GM12878 (cell line): ENCODE results near the gene SERINC5. TPM values are rescaled to one million over a fixed set of nuclear protein-coding genes. Genes with fewer than 3 reads are reported as not detected.

Experiments used
- ATAC-seq: fragments of 200-7000 bp; cut with Tn5 transposase; 3 replicates; pipeline ENCODE4 v1.9.1; 2020; ENCODE audit warnings: mild to moderate bottlenecking, moderate library complexity
- BruUV-seq: library from RNA; stranded (reverse); fragments of 400-500 nt; replicated peaks from 2 replicates; lab custom pipeline; 2021; lab: Mats Ljungman, UMichigan
- CTCF ChIA-PET: fragments of 300-600 bp; sonication (Branson Sonifier 250); formaldehyde crosslinking; extraction: SDS; loops from one replicate; lab custom pipeline; 2021; ENCODE audit warnings: inconsistent platforms; lab: Yijun Ruan, JAX
- POLR2A ChIA-PET: fragments of 350-600 bp; formaldehyde crosslinking; extraction: SDS; loops from one replicate; lab custom pipeline; 2021; ENCODE audit warnings: inconsistent platforms; lab: Charles Lee
- RAD21 ChIA-PET: fragments of 300-600 bp; sonication (Branson Sonifier 250); formaldehyde crosslinking; loops from one replicate; lab custom pipeline; 2023; ENCODE audit warnings: antibody characterized with exemption; ENCODE audit not compliant: unreplicated experiment; lab: Charles Lee
- SMC1A ChIA-PET: fragments of 300-600 bp; sonication (Branson Sonifier 250); formaldehyde crosslinking; loops from one replicate; lab custom pipeline; 2023; ENCODE audit not compliant: unreplicated experiment, uncharacterized antibody; lab: Charles Lee
- DNase-seq: peaks from one replicate; pipeline ENCODE4 v3.0.0-alpha.2; 2011; ENCODE audit warnings: low read depth, low spot score
- FAIRE-seq: peaks from 3 replicates; lab custom pipeline; 2011; peaks lifted over from hg19 to GRCh38; lab: Jason Lieb, UNC
- H2AFZ ChIP-seq: 2 replicates; pipeline ENCODE4 v1.6.0; 2011; ENCODE audit warnings: low read depth, low read length, control low read depth; ENCODE audit not compliant: control insufficient read depth
- H3K27ac ChIP-seq: 2 replicates; pipeline ENCODE4 v1.5.1; 2011; ENCODE audit warnings: control low read depth; ENCODE audit not compliant: control insufficient read depth, insufficient read depth
- H3K27me3 ChIP-seq, 2 experiments: replicated peaks in 1 of 2; 2 replicates each; pipeline versions ENCODE4 v1.6.0 to v1.6.1; 2011; ENCODE audit warnings: low read length in 1 of 2; ENCODE audit not compliant: control insufficient read depth in 2 of 2, insufficient read depth in 2 of 2
- H3K36me3 ChIP-seq, 2 experiments: 2 replicates each; pipeline ENCODE4 v1.5.1; 2011; ENCODE audit warnings: low read length in 1 of 2; ENCODE audit not compliant: control insufficient read depth in 2 of 2, insufficient read depth in 2 of 2
- H3K4me1 ChIP-seq: 2 replicates; pipeline ENCODE4 v1.6.1; 2011; ENCODE audit warnings: mild to moderate bottlenecking, low read length, moderate library complexity, mixed read lengths; ENCODE audit not compliant: control insufficient read depth, insufficient read depth
- H3K4me2 ChIP-seq: 2 replicates; pipeline ENCODE4 v1.6.0; 2011; ENCODE audit warnings: control low read depth; ENCODE audit not compliant: control insufficient read depth, insufficient read depth
- H3K4me3 ChIP-seq: fragments of 200-600 bp; sonication (generic); 2 replicates; pipeline ENCODE4 v1.5.1; 2016
- H3K79me2 ChIP-seq: 2 replicates; pipeline ENCODE4 v1.6.0; 2011; ENCODE audit warnings: low read length; ENCODE audit not compliant: control insufficient read depth, insufficient read depth
- H3K9ac ChIP-seq: 2 replicates; pipeline ENCODE4 v1.8.0; 2011; ENCODE audit warnings: low read length, control low read depth, mixed read lengths; ENCODE audit not compliant: control insufficient read depth, insufficient read depth
- H3K9me3 ChIP-seq: replicated peaks from 3 replicates; pipeline ENCODE4 v1.5.1; 2011; ENCODE audit warnings: mild to moderate bottlenecking, low read length; ENCODE audit not compliant: control insufficient read depth, insufficient read depth
- H4K20me1 ChIP-seq: 2 replicates; pipeline ENCODE4 v1.6.0; 2011; ENCODE audit not compliant: control insufficient read depth, insufficient read depth
- BCL11A ChIP-seq: IDR thresholded peaks from 2 replicates; pipeline ENCODE4 v1.6.1; 2011; ENCODE audit warnings: low read depth, low read length
- CREB1 ChIP-seq: IDR thresholded peaks from 2 replicates; pipeline ENCODE4 v1.6.1; 2012; ENCODE audit warnings: low read depth, mild to moderate bottlenecking, inconsistent platforms
- HDAC6 ChIP-seq: fragments of 200-600 bp; sonication (generic); IDR thresholded peaks from one replicate; pipeline ENCODE4 v1.8.0; 2017; ENCODE audit warnings: antibody characterized with exemption; ENCODE audit not compliant: unreplicated experiment
- IKZF1 ChIP-seq: fragments of 450-650 bp; conservative IDR thresholded peaks from 2 replicates; pipeline ENCODE4 v1.6.1; 2017; ENCODE audit warnings: antibody characterized with exemption, mild to moderate bottlenecking
- SREBF2 ChIP-seq: IDR thresholded peaks from 2 replicates; pipeline ENCODE4 v1.6.1; 2012; ENCODE audit warnings: mild to moderate bottlenecking, low read length
- ZBTB4 ChIP-seq: fragments of 450-650 bp; formaldehyde crosslinking; IDR thresholded peaks from 2 replicates; pipeline ENCODE4 v1.4.0; 2022; ENCODE audit warnings: mild to moderate bottlenecking, moderate library complexity
- ZSCAN29 ChIP-seq: fragments of 450-650 bp; IDR thresholded peaks from 2 replicates; pipeline ENCODE4 v1.6.1; 2017; ENCODE audit warnings: mild to moderate bottlenecking, moderate library complexity
- WGBS: methylation state at CpG from one replicate; pipeline ENCODE4 v1.1.6; 2016; ENCODE audit warnings: low lambda C conversion rate; ENCODE audit not compliant: insufficient replicate concordance, insufficient coverage; ENCODE audit errors: missing lambda C conversion rate; 5-methylcytosine and 5-hydroxymethylcytosine counted together
- in situ Hi-C: fragments of 300-500 bp; cut with MboI; formaldehyde crosslinking; loops from 9 replicates; pipeline ENCODE4 v1.14.3; 2018; ENCODE audit warnings: mixed read lengths
- intact Hi-C: fragments of 100-400 bp; cut with micrococcal nuclease; formaldehyde crosslinking; loops from one replicate; pipeline ENCODE4 v1.14.2; 2022; ENCODE audit not compliant: unreplicated experiment
- polyA plus RNA-seq, 11 experiments: library from polyadenylated mRNA; depleted of rRNA in 4 of 11; unstranded in 6 of 11; stranded (reverse) in 5 of 11; fragments of >200 nt; fragmentation: Nextera tagmentation in 4 of 11; fragmentation: Illumina TruSeq in 1 of 11; extraction: Ambion mirVana in 4 of 11; extraction: Trizol in 1 of 11; gene quantifications; 1 replicate in 1 of 11; 2 replicates in 10 of 11; pipeline versions ENCODE4 v1.2.1 to v1.2.3, GENCODE V29; 2011 to 2016; ENCODE audit warnings: inconsistent platforms in 2 of 11, missing spikeins in 2 of 11, low read depth in 1 of 11
- total RNA-seq, 4 experiments: library from RNA; depleted of rRNA in 3 of 4; stranded (reverse); fragments of >200 nt in 3 of 4; fragmentation: Illumina TruSeq in 1 of 4; extraction: Trizol in 1 of 4; gene quantifications; 2 replicates each; pipeline versions ENCODE4 v1.2.1 to v1.2.3, GENCODE V29; 2013 to 2021

Gene SERINC5
- total and polyA plus RNA-seq, 10 of the 15 experiments (the other 5 are each of a cell fraction or from before 2014, with no cell fraction given) = 0.66 to 7.0 (median 2.8) TPM

- ChIA-PET CTCF (interaction anchor here (0.6 to 1.9 kb wide), 2 partner anchors 24 to 33 kb away, joined by 3 to 5 read pairs; no protein-coding TSS in a partner anchor), SMC1A (interaction anchor here (0.9 to 3.0 kb wide), 4 partner anchors 11 to 162 kb away, joined by 3 to 8 read pairs (median 5); no protein-coding TSS in a partner anchor), RAD21 (interaction anchor here (1.7 to 2.1 kb wide), 2 partner anchors 125 to 155 kb away, joined by 4 to 5 read pairs; no protein-coding TSS in a partner anchor), POLR2A (interaction anchor here (0.9 kb wide), 1 partner anchor 17 kb away, joined by 9 read pairs; no protein-coding TSS in a partner anchor)
- H3K9ac ChIP-seq = no peak overlapping the region
- BruUV-seq = no TSS peak
- H3K36me3 ChIP-seq = no peaks in the 10 kb centered on the region
- WGBS = 48% methylated on average over 7 of the region's 7 CpGs
- FAIRE-seq = no peak
- no peaks in the 10 kb centered on the region for H3K27me3 ChIP-seq
- in situ Hi-C loops (no loop called here), intact Hi-C loops (no loop called here)
- no peak for DNase-seq
- TF ChIP-seq ZSCAN29 = no peak
- no peak for TF ChIP-seq SREBF2
- TF ChIP-seq ZBTB4 (CRISPR knock-in tag) = no peak
- no peak for TF ChIP-seq CREB1
- TF ChIP-seq HDAC6 = no peak
- no peak for TF ChIP-seq BCL11A
- TF ChIP-seq IKZF1 = no peak
- no peak for ATAC-seq
- no peak overlapping the region for H3K27ac ChIP-seq
- peaks cover 26% of the 10 kb centered on the region for H3K4me1 ChIP-seq
- H3K4me2 ChIP-seq = no peak overlapping the region
- no peaks in the 10 kb centered on the region for H4K20me1 ChIP-seq
- H3K79me2 ChIP-seq = peaks cover 1% of the 10 kb centered on the region
- H3K9me3 ChIP-seq = no peaks in the 10 kb centered on the region
- H2AFZ ChIP-seq = no peak overlapping the region
- H3K4me3 ChIP-seq = no peak overlapping the region
Observed at GRCh38 chr5:80250801-80251200, 5.0 kb downstream of the SERINC5 start.
